Measurements from ENCODE around the gene TOMM20.

DNA sequence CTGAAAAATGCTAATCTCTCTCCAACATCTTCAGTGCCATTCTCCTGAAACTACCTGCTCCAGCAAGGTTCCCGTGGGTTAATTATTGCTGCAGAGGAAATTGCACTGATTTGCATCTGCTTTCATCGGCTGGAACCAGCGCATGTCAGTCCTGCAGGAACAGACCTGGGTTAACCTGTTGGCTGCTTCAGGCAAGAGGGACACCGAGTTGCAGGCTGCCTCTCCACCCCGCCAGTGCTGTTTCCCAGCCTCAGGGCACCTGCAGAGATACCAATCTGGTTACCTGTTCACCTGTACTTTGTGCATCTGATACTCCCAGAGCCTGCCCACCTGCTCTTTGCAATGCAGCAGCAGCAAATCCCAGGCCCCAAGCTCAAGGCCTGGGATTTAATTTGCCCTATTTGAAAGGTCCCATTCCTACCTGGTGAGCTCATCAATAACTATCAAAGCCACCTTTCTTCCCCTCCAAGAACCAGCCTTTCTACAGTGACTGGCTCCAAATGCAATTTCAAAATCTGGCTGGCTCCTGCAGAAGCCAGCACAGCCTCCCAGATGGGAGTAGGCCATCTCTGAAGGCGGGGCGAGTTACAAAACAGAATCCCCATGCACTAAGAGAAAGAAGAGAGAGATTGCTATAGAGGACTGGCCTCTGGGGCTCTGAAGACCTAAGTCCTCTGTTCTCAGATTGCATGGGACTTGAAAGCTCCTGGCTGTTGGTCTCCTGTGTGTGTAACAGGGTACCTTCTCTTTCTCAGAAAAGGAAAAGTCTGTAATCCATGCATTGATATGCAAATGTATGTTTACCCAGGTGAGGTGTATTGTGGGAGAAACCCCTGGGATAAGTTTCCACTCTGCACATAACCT lies 67.8 kb downstream of the TOMM20 start:
- TF ChIP-seq CTCF (IDR thresholded peaks at IDR 0.05) (no peak), EZH2 (IDR thresholded peaks at IDR 0.05) (no peak), EZH2phosphoT487 (IDR thresholded peaks at IDR 0.05) (no peak)

Measured in neural progenitor cell (in vitro differentiated cells).